HG02885 (cell line): ENCODE data around the gene EEF2K.
"Not testable (repeated sequence)": the region's sequence is repeated elsewhere in the genome, so short reads cannot be mapped to it uniquely, and the experiment has no call there.

Source experiments
- ATAC-seq: cut with Tn5 transposase; IDR thresholded peaks from one replicate; pipeline ENCODE4 v1.9.1; 2021; ENCODE audit warnings: mild to moderate bottlenecking; ENCODE audit not compliant: unreplicated experiment, poor library complexity

EEF2K gene

DNA sequence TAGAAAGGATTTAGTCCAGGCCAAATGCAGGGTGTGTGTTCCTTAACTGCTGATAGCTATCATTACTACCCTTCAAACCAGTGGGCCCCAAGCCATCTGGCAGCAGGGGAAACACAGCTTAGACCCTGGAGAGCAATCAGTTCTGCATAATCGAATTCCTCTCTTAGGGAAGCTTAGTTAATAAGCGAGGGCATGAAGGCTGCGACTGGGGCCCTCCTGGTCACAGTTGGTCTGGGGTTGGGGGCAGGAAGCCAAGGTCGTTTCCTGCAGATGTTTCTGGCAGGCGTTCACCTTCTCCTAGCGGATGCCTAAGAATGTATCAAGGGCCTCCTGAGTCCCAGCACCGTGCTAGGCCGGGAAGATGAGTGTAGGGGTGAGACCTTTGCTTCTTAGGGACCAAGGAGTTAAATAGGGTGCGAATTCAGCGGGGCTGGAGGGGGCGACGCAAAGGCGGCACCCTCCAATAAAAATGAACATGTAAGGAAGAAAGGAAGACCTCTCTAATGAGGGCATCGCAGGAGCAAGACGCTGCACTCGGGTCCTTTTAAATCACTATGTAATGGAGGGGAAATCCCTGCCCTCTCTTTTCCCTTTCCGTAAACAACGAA lies 16.5 kb upstream of the EEF2K start:
- no peak for ATAC-seq

DNA sequence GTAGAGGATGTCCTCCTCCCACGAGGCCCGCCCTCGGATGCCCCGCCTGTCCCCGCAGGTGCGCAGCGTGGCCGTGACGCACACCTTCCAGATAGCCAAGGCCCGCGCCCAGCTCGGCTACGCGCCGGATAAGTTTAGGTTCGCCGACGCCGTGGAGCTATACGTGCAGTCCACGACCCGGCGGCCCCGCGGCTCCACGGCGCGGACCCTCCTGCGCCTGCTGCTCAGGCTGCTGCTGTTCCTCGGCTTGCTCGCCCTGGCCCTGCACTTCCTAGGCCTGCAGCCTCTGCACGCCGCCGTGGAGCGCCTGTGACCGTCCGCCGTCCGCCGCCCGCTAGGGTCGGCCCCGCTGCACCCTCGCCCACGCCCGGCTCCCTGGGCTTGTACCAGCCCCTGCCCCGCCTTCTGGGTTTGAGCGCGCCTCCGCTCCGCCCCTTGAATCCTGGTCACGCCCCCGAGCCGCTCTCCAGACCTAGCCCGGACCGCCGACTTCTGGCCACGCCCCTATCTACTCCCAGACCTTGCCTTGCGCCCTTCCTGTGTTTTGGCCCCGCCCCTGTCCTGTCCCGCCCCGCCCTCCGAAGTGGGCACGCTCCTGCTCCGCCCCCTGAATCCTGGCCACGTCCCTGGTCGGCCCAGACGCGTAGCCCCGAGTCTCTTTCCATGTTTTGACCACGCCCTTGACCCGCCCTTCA lies 15.8 kb upstream of the EEF2K start:
- ATAC-seq: peak; percentile 64

DNA sequence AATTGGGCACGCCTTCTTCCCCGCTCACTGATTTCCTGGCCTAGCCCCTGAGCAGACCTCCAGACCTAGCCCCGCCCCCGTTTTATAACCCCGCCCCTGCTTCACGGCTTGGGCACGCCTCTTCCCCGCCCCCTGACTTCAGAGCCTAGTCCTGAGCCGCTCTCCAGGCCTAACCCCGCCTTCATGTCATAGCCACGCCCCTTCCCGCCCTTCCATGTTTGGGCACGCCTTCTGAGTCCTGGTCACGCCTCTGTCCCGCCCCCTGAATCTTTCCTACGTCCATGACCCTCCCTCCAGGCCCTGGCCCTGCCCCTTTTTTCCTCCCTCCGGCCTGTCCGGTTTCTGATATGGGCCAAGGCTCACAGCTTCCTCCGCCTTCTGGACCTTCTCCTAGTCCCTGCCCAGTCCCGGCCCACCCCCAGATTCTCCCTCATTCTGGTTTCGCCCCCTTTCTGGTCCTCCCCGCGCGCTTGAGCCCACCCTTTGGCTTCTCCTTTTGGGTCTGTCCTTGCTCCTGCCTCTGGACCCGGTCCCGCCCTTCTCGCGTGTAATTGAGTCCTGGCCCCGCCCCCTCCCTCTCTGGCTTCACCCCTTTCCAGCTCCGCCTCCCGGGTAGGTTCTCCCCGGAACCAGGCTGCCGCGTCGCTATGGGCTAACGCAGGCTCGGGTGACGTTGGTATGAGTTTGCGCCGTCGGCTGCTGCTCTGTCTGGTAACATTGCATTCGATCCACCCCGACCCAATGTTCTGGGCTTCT lies 15.1 kb upstream of the EEF2K start:
- ATAC-seq: peak; percentile 49

DNA sequence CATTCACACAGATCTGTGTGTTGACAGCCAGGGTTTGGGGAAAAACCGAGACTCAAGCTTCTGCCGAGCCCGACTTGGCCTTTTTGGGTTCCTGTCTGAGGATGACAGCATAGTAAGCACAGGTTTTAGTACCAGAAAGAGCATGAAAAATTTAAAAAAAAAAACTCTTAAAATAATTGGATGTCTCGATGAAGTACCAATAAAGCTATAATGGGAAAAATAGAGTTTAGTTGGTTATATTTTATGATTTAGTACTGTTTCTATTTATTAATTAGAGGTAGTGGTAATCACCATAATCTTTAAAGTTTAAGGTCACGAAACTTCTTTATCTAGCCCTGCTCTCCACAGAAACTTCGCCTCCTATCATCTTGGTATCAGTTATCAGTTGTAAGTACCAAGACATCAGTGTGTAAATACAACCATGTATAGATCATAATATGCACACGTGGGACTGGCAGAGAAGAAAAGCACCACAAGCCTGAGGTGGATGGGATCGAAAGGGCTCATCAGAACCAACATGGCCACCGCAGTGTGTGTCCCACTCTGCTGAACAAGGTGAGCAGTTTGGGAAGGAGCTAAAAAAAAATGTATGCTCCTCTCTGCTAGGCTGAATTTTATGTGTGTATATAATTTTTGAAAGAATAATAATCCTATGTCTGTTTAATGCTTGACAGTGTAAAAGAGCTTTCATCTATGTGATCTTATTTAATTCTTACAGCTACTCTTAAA lies 14.4 kb upstream of the EEF2K start:
- ATAC-seq: no peak

GRCh38 chr16:22192261-22193062 lies 13.6 kb upstream of the EEF2K start:
- no peak for ATAC-seq

DNA sequence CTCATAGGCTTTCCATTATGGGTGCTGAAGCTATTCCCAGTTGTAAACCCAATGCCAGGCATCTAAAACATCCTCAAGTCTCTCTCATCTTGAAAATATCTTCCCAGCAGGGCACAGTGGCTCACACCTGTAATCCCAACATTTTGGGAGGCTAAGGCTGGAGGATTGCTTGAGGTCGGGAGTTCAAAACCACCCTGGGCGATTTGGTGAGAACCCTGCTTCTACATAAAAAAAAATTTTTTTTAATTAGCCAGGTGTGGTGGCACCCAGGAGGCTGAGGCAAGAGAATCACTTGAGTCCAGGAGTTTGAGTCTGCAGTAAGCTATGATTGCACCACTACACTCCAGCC lies 13.0 kb upstream of the EEF2K start:
- no peak for ATAC-seq

- ATAC-seq: no peak
Measured at GRCh38 chr16:22194707-22195444, 11.2 kb upstream of the EEF2K start.

DNA sequence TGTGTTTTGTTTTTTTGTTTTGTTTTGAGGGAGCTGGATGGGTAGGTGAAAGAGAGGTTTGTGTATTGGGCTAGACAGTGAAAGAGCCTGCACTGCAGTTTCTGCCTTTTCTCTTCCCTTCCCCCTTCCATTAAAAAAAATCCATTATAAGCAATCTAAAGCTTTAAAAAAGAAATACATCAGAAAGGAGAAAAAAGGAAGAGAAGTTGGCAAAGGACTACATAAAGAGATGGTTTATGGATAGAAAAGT lies 10.7 kb upstream of the EEF2K start:
- no peak for ATAC-seq

DNA sequence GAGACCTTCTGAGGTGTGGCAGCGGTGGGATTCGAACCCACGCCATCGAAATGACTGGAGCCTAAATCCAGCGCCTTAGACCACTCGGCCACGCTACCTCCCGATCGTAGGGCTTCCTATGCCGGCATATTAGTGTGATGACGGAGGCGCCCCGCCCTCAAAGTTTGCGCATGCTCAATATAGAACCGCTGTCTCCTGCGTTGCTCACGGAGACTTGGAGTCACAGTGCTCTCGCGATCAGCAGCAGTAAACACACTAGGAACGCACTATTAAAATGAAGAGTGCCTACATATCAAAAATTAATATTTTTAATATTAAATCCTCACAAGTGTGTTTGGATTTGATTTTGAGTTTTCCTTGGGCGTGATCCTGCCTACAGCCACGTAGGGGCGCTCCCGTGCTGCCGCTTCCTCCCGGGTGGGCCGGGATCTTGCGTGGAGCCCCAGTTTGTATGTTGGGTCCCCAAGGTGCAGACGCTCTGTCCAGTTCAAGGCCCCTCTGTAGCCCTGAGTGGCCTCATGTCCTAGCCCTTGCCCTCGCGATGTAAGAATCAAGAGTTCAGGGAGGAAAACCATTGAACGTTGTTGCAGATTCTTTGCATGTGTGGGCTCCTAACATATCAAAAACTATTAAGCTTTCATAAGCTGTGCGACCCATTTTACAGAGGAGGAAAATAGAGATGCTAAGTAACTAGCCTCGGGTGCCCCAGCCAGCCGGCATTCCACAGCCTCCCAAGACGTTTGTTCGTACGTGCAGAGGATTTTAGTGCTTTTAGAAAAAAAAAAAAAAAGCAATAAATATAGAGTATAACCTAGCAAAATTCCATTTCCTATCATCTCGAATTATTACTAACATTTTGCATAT lies 10.2 kb upstream of the EEF2K start:
- peak; percentile 37 for ATAC-seq

DNA sequence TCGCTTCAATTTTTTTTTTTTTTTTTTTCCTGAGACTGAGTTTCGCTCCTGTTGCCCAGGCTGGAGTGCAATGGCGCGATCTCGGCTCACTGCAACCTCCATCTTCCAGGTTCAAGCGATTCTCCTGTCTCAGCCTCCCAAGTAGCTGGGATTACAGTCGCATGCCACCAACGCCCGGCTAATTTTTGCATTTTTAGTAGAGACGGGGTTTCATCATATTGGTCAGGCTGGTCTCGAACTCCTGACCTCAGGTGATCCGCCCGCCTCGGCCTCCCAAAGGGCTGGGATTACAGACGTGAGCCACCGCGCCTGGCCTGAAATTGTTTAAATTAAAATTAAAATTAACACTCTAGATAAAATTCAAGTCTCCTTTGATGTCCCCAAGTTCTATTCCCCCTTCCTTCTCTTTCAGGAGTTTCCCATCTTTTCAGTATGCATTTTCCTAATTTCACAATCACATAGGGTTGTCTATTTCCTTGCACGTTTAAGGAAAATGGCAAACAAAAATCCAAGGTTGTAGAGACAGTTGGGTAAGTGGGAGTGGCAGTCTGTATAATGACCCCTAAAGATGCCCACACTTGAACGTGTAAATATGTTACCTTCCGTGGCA lies 9.4 kb upstream of the EEF2K start:
- not testable (repeated sequence) for ATAC-seq

- ATAC-seq: no peak
Measured at GRCh38 chr16:22198547-22199293, 7.4 kb upstream of the EEF2K start.

DNA sequence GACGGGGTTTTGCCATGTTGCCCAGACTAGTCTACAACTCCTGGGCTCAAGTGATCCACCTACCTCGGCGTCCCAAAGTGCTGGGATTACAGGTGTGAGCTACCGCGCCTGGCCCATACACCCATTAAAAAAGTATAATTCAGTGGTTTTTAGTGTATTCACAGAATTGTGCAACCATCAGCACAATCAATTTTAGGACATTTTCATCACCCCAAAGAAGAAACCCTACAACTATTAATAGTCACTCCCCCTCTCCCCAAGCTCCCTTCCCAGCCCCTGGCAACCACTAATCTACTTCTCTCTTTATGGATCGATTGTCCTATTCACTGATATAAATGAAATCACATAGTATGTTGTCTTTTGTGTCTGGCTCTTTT lies 3.8 kb upstream of the EEF2K start:
- no peak for ATAC-seq

DNA sequence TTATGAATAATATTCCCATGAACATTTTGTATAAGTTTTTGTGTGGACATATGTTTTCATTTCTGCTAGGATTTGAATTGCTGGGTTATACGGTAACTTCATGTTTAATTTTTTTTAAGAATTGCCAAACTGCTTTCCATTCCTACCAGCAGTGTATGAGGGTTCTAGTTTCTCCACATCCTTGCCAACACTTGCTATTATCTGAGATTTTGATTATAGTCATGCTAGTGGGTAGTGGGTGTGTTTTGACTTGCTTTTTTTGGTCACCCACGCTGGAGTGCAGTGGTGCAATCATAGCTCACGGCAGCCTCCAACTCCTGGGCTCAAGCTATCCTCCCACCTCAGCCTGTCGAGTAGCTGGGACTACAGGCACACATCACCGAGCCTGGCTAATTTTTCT lies 3.0 kb upstream of the EEF2K start:
- ATAC-seq: no peak

DNA sequence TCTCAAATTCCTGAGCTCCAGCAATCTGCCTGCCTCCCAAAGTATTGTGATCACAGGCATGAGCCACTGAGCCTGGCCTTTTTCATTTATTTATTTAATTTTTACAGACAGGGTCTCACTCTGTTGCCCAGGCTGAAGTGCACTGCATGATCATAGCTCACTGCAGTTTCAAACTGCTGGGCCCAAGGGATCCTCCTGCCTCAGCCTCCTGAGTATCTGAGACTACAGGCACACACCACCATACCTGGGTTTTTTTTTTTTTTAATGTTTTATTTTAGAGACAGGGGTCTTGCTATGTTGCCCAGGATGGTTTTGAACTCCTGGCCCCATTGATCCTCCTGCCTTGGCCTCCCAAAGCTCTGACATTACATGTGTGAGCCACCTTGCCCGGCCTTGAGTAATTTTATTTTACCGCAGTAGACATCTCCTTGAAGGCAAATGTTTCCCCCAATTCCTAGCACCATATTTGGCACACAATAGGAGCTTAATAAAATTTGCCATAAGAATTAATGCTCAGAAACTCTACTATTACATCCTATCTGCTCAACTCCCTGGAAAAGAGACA lies 1.9 kb upstream of the EEF2K start:
- no peak for ATAC-seq

DNA sequence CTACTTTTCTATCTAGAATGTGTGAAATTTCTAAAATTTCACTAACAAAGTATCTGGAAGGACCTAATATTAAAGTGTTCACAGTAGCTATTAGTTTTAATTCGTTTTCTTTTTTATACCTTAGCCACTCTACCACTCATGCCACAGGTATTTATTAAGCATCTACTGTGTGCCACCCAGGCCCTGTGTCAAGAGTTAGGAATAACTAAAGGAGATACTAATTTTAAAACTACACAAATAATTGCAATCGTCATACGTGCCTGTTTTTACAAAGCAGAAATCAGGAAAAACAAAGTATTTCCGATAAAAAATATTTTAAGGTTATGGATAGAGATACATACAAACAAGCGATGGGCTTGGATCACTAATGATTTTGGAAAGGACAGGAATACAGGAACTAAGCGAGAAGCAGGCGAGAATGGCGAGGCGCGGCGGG lies 483 bp upstream of the EEF2K start:
- no peak for ATAC-seq

- ATAC-seq: no peak
Measured at GRCh38 chr16:22206842-22207714, 1.0 kb downstream of the EEF2K start.
